Endothelial cell of umbilical vein (primary cell): ENCODE results near the gene PPP1R13B. TPM values are rescaled to one million over a fixed set of nuclear protein-coding genes. Genes with fewer than 3 reads are reported as not detected.

Experiments
- BruUV-seq: library from RNA; stranded (reverse); fragments of 400-500 nt; replicated peaks from 2 replicates; lab custom pipeline; 2021; lab: Mats Ljungman, UMichigan
- CTCF ChIA-PET: fragments of 300-600, 350-600 bp; sonication (Branson Sonifier 250); formaldehyde crosslinking; loops from one replicate; lab custom pipeline; 2021; ENCODE audit warnings: antibody characterized with exemption, inconsistent platforms; lab: Charles Lee
- POLR2A ChIA-PET: fragments of 300-600, 350-600 bp; sonication (Branson Sonifier 250); formaldehyde crosslinking; loops from one replicate; lab custom pipeline; 2021; ENCODE audit warnings: antibody characterized with exemption, inconsistent platforms; lab: Charles Lee
- DNase-seq: peaks from one replicate; pipeline ENCODE4 v3.0.0-alpha.2; 2011; ENCODE audit warnings: low read depth, low spot score
- FAIRE-seq: peaks from 2 replicates; lab custom pipeline; 2011; peaks lifted over from hg19 to GRCh38; lab: Jason Lieb, UNC
- H2AFZ ChIP-seq: 2 replicates; pipeline ENCODE4 v1.6.0; 2012; ENCODE audit warnings: low read depth, low read length, control low read depth, inconsistent platforms
- H3K27ac ChIP-seq: 2 replicates; pipeline ENCODE4 v1.5.1; 2011; ENCODE audit warnings: low read depth, mild to moderate bottlenecking, control low read depth, low read length, moderate library complexity; ENCODE audit not compliant: insufficient read depth
- H3K27me3 ChIP-seq, 2 experiments: 2 replicates each; pipeline versions ENCODE4 v1.6.0 to v1.6.1; 2011; ENCODE audit warnings: low read length in 2 of 2, mixed read lengths in 1 of 2; ENCODE audit not compliant: control insufficient read depth in 2 of 2, insufficient read depth in 2 of 2
- H3K36me3 ChIP-seq, 2 experiments: 2 replicates in 1 of 2; 3 replicates in 1 of 2; pipeline ENCODE4 v1.5.1; 2011; ENCODE audit warnings: low read length in 2 of 2, mild to moderate bottlenecking in 1 of 2, moderate library complexity in 1 of 2; ENCODE audit not compliant: control insufficient read depth in 2 of 2, insufficient read depth in 2 of 2; ENCODE audit errors: extremely low read depth in 1 of 2
- H3K4me1 ChIP-seq: 3 replicates; pipeline ENCODE4 v1.5.1; 2011; ENCODE audit warnings: mild to moderate bottlenecking, low read length; ENCODE audit not compliant: control insufficient read depth, insufficient read depth; ENCODE audit errors: extremely low read depth
- H3K4me2 ChIP-seq: 2 replicates; pipeline ENCODE4 v1.6.1; 2011; ENCODE audit warnings: low read length, control low read depth, mixed read lengths; ENCODE audit not compliant: insufficient read depth
- H3K4me3 ChIP-seq, 3 experiments: fragments of 200-600 bp in 1 of 3; sonication (generic), shearing (Covaris generic) in 1 of 3; replicated peaks in 1 of 3; 2 replicates each; pipeline ENCODE4 v1.5.1; 2011 to 2016; ENCODE audit warnings: control low read depth in 3 of 3, low read length in 3 of 3, mild to moderate bottlenecking in 2 of 3, inconsistent platforms in 1 of 3, low read depth in 1 of 3, moderate library complexity in 1 of 3; ENCODE audit not compliant: insufficient read depth in 1 of 3
- H3K79me2 ChIP-seq: 2 replicates; pipeline ENCODE4 v1.6.0; 2012; ENCODE audit warnings: low read length, inconsistent platforms; ENCODE audit not compliant: control insufficient read depth, insufficient read depth
- H3K9ac ChIP-seq: replicated peaks from 2 replicates; pipeline ENCODE3; 2011; ENCODE audit warnings: low read length, control low read depth; ENCODE audit not compliant: insufficient read depth; ENCODE audit errors: extremely low read depth
- H3K9me1 ChIP-seq: replicated peaks from 3 replicates; pipeline ENCODE4 v1.6.0; 2011; ENCODE audit warnings: mild to moderate bottlenecking, low read length; ENCODE audit not compliant: control insufficient read depth, insufficient read depth; ENCODE audit errors: extremely low read depth
- H3K9me3 ChIP-seq: replicated peaks from 2 replicates; pipeline ENCODE4 v1.5.1; 2012; ENCODE audit warnings: low read length, inconsistent platforms; ENCODE audit not compliant: control insufficient read depth, insufficient read depth
- H4K20me1 ChIP-seq: replicated peaks from 2 replicates; pipeline ENCODE3; 2011; ENCODE audit warnings: mild to moderate bottlenecking, low read length; ENCODE audit not compliant: control insufficient read depth, insufficient read depth; ENCODE audit errors: extremely low read depth
- CTCF ChIP-seq, 2 donors: IDR thresholded peaks; 1 replicate in 1 of 2; 2 replicates in 1 of 2; pipeline ENCODE4 v1.5.1; 2011; ENCODE audit warnings: low read length in 2 of 2, mild to moderate bottlenecking in 2 of 2, moderate library complexity in 2 of 2, control low read depth in 1 of 2, inconsistent platforms in 1 of 2, low read depth in 1 of 2; ENCODE audit not compliant: insufficient read depth in 1 of 2; ENCODE audit errors: extremely low read depth in 1 of 2
- EZH2 ChIP-seq: IDR thresholded peaks from 2 replicates; pipeline ENCODE4 v1.6.1; 2012; ENCODE audit warnings: borderline replicate concordance, low read depth, mild to moderate bottlenecking, moderate library complexity, low read length, inconsistent platforms; ENCODE audit not compliant: severe bottlenecking
- FOS ChIP-seq: IDR thresholded peaks from 2 replicates; pipeline ENCODE4 v1.6.1; 2011; ENCODE audit warnings: mild to moderate bottlenecking, low read length, moderate library complexity, borderline replicate concordance; ENCODE audit not compliant: insufficient read depth
- GATA2 ChIP-seq: IDR thresholded peaks from 2 replicates; pipeline ENCODE4 v1.7.0; 2011; ENCODE audit warnings: low read depth, mild to moderate bottlenecking, moderate library complexity, mixed read lengths, low read length; ENCODE audit not compliant: insufficient read length, insufficient read depth
- JUN ChIP-seq: IDR thresholded peaks from 2 replicates; pipeline ENCODE4 v1.6.1; 2011; ENCODE audit warnings: borderline replicate concordance, low read depth; ENCODE audit not compliant: insufficient read length, insufficient read depth
- MAX ChIP-seq: IDR thresholded peaks from 2 replicates; pipeline ENCODE4 v1.6.1; 2011; ENCODE audit not compliant: insufficient read depth, insufficient read length
- MYC ChIP-seq: IDR thresholded peaks from one replicate; pipeline ENCODE4 v1.6.1; 2011; ENCODE audit warnings: mild to moderate bottlenecking, low read depth, low read length
- POLR2A ChIP-seq: IDR thresholded peaks from 2 replicates; pipeline ENCODE4 v1.6.1; 2012; ENCODE audit warnings: low read depth, mild to moderate bottlenecking, control low read depth, low read length
- POLR2AphosphoS5 ChIP-seq: IDR thresholded peaks from 2 replicates; pipeline ENCODE4 v1.6.1; 2012; ENCODE audit warnings: low read depth, mild to moderate bottlenecking, control low read depth, low read length, moderate library complexity; ENCODE audit not compliant: insufficient read depth
- dilution Hi-C: fragments of 300-500 bp; cut with MboI; formaldehyde crosslinking; loops from one replicate; pipeline ENCODE4 v1.15.0; 2019; ENCODE audit warnings: low sequenced_read_pairs; ENCODE audit not compliant: extremely low pct_ligation_motif_present
- intact Hi-C: fragments of 100-400 bp; cut with micrococcal nuclease; formaldehyde crosslinking; loops from one replicate; pipeline ENCODE4 v1.10.0; 2022
- polyA plus RNA-seq, 4 experiments: library from polyadenylated mRNA; depleted of rRNA in 3 of 4; stranded (reverse) in 3 of 4; unstranded in 1 of 4; fragments of >200 nt; gene quantifications; 2 replicates each; pipeline versions ENCODE4 v1.2.1 to v1.2.3, GENCODE V29; 2011 to 2012; ENCODE audit warnings: missing spikeins in 1 of 4
- total RNA-seq: library from RNA; stranded (reverse); gene quantifications from 2 replicates; pipeline ENCODE4 v1.2.3, GENCODE V29; 2021

Gene PPP1R13B
- total and polyA plus RNA-seq, 2 donors (not counting 3 experiments of a cell fraction or from before 2014, with no cell fraction given), result 10.0 to 30.0 TPM

GRCh38 chr14:103708750-103709187 is 138.6 kb downstream of the PPP1R13B start:
- H3K9me1 ChIP-seq, result no peaks in the 10 kb centered on the region
- dilution Hi-C loops, result no loop called here
- ChIA-PET POLR2A (no interaction called here), CTCF (no interaction called here)
- no TSS peak for BruUV-seq
- no peaks in the 10 kb centered on the region for H3K9me3 ChIP-seq
- H3K4me2 ChIP-seq, result no peak overlapping the region
- DNase-seq, result no peak
- H2AFZ ChIP-seq, result no peak overlapping the region
- TF ChIP-seq GATA2, result no peak
- TF ChIP-seq POLR2AphosphoS5, result no peak
- TF ChIP-seq EZH2, result no peak
- TF ChIP-seq POLR2A, result no peak
- no peak for TF ChIP-seq FOS
- TF ChIP-seq JUN, result no peak
- no peak for TF ChIP-seq CTCF (IDR thresholded peaks at IDR 0.05; ENCODE audit: extremely low read depth in 1 of 2, insufficient read depth in 1 of 2, low read depth in 1 of 2, low read length in 2 of 2)
- TF ChIP-seq MYC, result no peak
- no peak for TF ChIP-seq MAX
- H3K27ac ChIP-seq, result no peak overlapping the region
- no peaks in the 10 kb centered on the region for H3K27me3 ChIP-seq
- H3K36me3 ChIP-seq, result peaks cover 0 to 7% of the 10 kb centered on the region in 2 experiments
- H3K79me2 ChIP-seq, result no peaks in the 10 kb centered on the region
- intact Hi-C loops, result no loop called here
- no peaks in the 10 kb centered on the region for H4K20me1 ChIP-seq
- no peak for FAIRE-seq
- no peak overlapping the region for H3K9ac ChIP-seq
- no peak overlapping the region for H3K4me3 ChIP-seq
- H3K4me1 ChIP-seq, result peaks cover 43% of the 10 kb centered on the region
